HG02938 (cell line): ENCODE results near the gene FOXN3.
"Not testable (repeated sequence)": the region's sequence is repeated elsewhere in the genome, so short reads cannot be mapped to it uniquely, and the experiment has no call there.

Experiments
- ATAC-seq: cut with Tn5 transposase; IDR thresholded peaks from one replicate; pipeline ENCODE4 v1.9.1; 2021; ENCODE audit warnings: mild to moderate bottlenecking, moderate library complexity; ENCODE audit not compliant: unreplicated experiment

Gene FOXN3

DNA sequence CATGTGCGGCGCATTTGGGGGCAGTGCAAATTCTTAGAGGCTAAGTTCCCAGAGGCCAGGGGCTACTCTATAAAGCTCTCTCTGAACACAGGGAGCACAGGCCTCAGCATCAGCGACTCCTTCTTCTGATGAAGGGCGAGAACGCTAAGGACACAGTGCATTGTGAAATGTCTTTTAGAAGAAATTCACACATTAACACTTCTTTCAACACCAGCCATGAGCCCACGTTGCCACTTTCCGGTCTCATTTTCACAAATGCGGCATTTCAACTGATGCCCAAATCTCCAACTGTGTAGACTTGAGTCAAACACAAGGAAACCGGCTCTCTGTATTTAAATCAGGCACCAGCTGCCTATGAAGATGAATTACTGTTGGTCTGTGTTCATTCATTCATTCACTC is 162.0 kb downstream of the FOXN3 start:
- ATAC-seq: no peak

- ATAC-seq: no peak
Observed at GRCh38 chr14:89254166-89254909, 162.7 kb downstream of the FOXN3 start.

DNA sequence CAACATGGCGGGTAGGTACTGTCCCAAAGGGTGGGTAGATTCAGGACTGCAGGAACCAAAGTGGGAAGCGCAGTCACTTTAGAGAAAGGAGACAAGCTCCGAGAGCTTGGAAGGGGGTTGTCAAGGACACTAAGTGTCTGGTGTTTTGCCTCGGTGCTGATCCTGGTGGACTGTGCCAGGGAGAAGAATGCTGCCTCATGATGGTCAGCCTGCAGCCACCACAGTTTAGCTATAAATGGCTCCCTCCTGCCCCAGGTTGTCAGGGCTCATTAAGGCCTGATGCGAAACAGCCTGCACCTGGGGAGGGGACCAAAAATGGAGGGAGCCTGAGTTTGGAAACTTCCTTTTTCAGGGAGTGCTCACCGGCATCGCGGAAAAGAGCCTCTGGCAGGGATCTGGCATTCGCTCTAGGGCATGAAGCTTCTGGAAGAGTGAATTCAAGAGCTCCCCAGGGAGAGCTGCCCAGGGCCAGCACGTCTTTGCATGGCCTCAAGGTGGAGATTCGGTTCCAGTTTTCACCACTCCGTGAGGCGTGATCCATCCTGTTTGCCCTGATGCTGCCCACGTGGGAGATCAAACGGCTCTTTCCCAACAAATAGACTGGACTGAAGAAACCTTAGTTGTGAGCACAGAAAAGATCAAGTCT is 164.0 kb downstream of the FOXN3 start:
- no peak for ATAC-seq

DNA sequence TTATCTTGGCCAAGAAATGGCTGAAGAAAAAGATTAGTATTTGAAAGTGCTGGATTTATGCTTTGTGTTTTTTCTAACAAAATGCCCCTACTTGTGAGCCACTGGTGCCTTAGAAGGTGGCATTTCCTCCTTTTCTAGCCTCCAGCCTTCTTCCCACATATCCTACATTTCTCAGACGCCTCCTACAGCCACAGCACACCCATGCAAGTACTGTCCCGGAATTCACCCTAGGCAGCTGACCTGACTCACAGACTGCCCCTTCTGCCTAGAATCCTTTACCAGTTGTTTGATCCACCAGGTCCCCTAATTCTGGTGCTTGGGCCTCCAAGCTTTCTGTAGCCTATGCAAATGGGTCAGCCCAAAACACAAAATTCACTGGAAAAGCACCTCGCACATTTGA is 166.0 kb downstream of the FOXN3 start:
- ATAC-seq: no peak

GRCh38 chr14:89250655-89250975 is 166.4 kb downstream of the FOXN3 start:
- ATAC-seq: not testable (repeated sequence)

DNA sequence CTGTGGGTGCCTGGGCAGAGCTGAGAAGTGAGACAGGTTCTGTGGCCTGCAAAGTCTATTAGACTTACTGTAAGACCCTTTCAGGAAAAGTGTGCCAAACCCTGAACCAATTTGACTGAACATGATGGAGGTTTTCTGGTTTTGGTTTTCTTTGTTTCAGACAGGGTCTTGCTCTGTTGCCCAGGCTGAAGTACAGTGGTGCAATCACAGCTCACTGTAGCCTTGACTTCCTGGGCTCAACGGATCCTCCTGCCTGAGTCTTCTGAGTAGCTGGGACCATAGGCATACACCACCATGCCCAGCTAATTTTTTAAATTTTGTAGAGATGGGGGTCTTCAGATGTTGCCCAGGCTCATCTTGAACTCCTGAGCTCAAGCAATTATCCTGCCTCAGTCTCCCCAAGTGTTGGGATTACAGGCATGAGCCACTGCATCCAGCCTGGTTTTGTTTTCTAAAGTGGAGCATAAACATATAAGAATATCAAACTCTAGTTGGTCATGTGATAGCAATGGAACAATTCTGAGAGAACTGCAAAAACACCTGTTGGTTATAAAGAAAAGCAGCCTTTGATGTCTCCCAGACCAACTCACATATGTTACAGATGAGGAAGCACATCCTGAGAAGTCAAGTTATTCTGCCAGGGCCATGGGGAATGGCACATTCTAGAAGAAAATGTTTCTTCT is 166.9 kb downstream of the FOXN3 start:
- no peak for ATAC-seq

DNA sequence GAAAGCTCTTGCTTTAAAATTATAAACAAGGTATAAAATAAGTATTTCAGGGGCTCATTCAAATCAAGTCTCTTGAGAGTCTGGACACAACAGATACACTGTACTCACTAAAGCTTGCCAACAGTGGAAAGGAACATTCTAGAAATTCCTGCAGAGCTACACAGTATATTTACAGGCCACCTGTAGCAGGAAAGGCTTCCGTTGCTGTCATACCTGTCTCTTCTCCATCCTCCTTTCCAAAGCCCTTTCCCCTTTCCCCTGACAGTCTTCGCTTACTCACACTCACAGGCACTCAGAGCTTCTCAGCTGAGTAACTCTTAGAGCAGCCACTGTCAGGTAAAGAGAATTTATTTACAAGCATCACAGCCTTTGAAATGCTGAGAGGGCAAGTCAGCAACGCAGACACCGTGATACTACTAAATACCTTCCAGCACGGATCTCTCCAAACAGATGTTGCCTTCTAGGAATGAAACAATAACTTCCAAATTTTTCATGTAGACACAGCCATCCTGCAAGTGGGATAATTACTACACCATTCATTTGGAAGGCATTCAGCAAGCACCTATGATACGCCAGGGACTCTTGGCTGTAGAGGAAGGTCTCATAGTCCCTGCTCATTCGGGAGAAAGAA is 167.9 kb downstream of the FOXN3 start:
- ATAC-seq: no peak

DNA sequence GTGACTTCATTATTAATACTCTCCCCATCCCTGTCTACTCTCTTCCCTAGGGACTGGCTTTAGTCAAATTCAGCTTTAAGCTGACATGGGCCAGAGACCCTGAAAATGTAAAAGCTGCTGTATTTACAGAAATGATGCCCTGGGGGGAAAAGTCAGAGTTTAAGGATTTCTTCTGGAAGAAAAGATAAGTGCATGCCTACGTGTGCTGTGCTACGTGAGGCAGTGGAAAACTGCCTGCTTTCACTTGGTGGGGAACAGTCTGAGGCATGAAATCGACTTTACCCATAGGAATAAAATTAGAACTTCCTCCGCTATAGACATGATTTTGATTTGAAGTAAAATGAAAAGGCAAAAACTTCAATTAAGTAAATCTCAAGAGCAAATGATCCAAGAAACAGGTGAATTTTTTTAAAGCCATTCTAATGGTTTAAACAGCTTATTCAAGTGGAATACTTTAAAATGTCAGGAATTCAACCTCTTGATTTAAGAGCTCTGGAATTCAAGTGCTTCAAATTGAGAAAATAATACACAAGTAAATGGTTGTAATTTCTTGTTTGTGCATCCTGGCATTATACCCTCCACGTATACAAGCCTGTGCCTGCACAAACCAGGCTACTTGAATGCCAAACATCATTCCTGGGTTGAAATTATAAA is 168.5 kb downstream of the FOXN3 start:
- no peak for ATAC-seq

DNA sequence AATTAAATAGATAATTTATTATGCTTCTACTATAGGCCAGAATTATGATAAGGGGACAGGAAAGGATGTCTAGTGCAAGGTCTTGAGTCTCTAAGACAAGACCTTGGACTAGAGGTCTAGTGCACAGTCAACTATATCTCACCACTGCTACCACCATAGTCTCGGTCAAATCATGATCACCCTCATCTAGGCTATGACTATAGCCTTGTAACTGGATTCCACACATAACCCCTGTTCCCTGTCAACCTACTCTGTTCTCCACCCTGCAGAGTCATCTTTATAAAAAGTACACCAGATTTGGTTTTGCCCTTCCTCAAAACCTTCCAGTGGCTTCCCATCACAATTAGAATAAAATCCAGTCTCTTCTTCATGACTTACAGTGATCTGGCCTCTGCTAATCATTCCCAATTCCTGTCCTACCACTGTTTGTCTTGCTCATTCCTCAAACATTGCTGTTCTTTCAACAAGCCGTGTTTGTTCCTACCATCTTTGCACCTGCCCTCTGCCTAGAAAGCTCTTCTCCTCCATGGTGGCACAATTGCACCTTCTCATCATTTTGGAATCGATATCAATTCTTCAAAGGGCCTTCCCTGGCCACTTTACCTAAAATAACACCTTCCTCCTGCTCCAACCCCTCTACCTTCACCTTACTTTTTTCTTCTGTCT is 169.4 kb downstream of the FOXN3 start:
- ATAC-seq: no peak

DNA sequence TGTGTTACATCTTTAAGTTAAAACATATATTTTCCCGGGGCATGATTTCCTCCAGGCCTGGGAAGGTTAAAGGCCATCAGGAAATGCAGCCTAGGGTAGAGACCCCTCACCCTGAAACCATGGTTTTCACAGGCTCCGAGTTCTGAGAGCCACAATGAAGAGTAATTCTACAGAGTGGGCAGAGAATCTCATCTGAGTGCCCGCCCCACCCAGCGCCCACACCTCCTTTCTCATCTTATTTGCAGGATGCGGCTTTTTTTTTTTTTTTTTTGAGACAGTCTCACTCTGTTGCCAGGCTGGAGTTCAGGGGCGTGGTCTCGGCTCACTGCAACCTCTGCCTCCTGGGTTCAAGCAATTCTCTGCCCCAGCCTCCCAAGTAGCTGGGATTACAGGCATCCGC is 170.7 kb downstream of the FOXN3 start:
- ATAC-seq: no peak

GRCh38 chr14:89245802-89246201 is 171.2 kb downstream of the FOXN3 start:
- ATAC-seq: no peak

GRCh38 chr14:89244720-89245119 is 172.3 kb downstream of the FOXN3 start:
- ATAC-seq: no peak

DNA sequence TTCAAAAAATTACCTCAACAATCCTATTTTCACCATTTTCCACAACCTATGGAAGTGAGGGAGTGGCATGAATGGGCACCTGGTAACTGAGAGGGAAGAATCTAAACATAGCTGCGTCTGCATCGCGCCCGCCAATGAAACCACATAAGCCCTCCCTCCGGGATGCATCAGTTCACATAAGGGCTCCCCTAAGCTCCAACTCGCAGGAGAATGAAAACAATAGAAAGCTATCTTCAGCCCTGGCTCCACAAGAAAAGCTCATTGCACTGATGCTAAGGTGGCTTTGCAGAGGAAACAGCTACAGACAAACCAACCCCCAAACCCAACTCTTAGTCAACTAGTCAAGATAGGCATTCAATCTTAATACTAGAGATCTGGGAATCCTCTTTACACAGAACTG is 173.3 kb downstream of the FOXN3 start:
- ATAC-seq: no peak

DNA sequence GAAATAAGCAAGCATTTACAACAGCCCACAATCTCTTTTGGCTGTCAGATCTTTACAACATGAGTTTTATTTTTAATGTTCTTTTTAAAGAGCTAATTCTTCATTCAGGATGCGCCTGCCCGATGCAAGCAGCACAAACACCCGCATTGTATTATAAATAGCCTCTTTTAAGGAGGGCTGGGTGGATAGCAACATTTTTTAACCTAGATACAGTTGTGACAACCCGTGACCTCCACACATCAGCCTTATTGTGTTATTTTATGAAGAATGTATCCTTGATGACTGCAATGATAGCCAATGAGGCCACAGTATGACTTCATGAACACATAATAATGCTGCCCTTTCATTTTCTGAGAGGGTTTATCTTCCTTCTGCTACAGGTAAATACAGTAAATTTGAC is 173.7 kb downstream of the FOXN3 start:
- no peak for ATAC-seq

GRCh38 chr14:89242652-89243279 is 174.3 kb downstream of the FOXN3 start:
- no peak for ATAC-seq

GRCh38 chr14:89241934-89242651 is 174.9 kb downstream of the FOXN3 start:
- no peak for ATAC-seq

DNA sequence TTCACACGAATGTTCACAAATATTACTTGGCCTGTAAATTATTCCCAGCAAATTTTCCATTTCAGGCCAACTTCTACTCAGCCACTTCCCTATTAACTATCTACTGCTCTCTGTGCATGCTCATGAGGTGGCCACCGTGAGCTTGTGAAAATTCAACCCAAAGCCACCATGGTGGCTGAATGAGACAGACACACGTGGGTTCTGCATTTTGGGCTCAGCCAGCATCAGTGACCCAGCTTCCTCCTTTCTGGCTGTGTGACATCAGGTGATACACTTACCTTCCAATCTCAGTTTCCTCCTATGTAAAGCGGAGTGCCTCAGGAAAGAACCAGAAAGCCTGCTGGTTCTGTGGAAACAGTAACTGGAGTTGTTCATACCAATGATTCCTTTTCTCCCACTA is 175.8 kb downstream of the FOXN3 start:
- ATAC-seq: no peak

- ATAC-seq: no peak
Observed at GRCh38 chr14:89240414-89240813, 176.6 kb downstream of the FOXN3 start.

- ATAC-seq: no peak
Observed at GRCh38 chr14:89239023-89239422, 178.0 kb downstream of the FOXN3 start.
